ENCODE measurements around the gene ANTXR2. TPM values are rescaled to one million over a fixed set of nuclear protein-coding genes. Genes with fewer than 3 reads are reported as not detected.

Gene ANTXR2
- polyA plus RNA-seq, 1 of the 3 experiments (the other 2 are of a cell fraction), result 48.8 TPM

GRCh38 chr4:80036949-80037685 lies 35.9 kb downstream of the ANTXR2 start (continued):
- TF ChIP-seq IRF3 (IDR thresholded peaks at IDR 0.05; ENCODE audit: low read depth, low read length) (no peak), POLR2AphosphoS5 (IDR thresholded peaks at IDR 0.05; ENCODE audit: low read depth, low read length) (peak; percentile 92), FOXJ3 (CRISPR knock-in tag; IDR thresholded peaks at IDR 0.05) (no peak), EZH2phosphoT487 (IDR thresholded peaks at IDR 0.05; ENCODE audit: borderline replicate concordance, low read depth) (no peak), RFX5 (IDR thresholded peaks at IDR 0.05; ENCODE audit: low read length) (no peak), SMC3 (IDR thresholded peaks at IDR 0.05; ENCODE audit: low read depth, low read length) (no peak), MXI1 (IDR thresholded peaks at IDR 0.05; ENCODE audit: low read depth, low read length) (no peak), JUND (IDR thresholded peaks at IDR 0.05) (peak; percentile 83), FOXM1 (IDR thresholded peaks at IDR 0.05; ENCODE audit: low read depth) (peak; percentile 85), EP300 (IDR thresholded peaks at IDR 0.05; ENCODE audit: borderline replicate concordance in 1 of 2, low read depth in 1 of 2, low read length in 1 of 2) (peak; percentile 79 to 94), GATA2 (CRISPR knock-in tag; IDR thresholded peaks at IDR 0.05) (no peak), FOSL2 (IDR thresholded peaks at IDR 0.05; ENCODE audit: borderline replicate concordance, low read depth) (peak; percentile 38; the same call in 1 of the 2 replicates)

- Histone ChIP-seq H3K9me2 (no peaks in the 10 kb centered on the region), H3K79me2 (ENCODE audit: insufficient read depth) (peaks cover 68% of the 10 kb centered on the region), H3K4me3 (ENCODE audit: low read depth in 2 of 2, low read length in 1 of 2) (no peak overlapping the region; a peak in 1 of 4 replicates), H4K20me1 (ENCODE audit: insufficient read depth) (no peaks in the 10 kb centered on the region), H3F3A (replicated peaks; ENCODE audit: insufficient read depth) (peaks cover 37% of the 10 kb centered on the region), H3K27ac (ENCODE audit: low read depth in 2 of 2, low read length in 1 of 2) (peak overlapping the region; percentile 88 to 91; a peak in 3 of 4 replicates), H2AFZ (ENCODE audit: low read depth) (no peak overlapping the region), H3K27me3 (ENCODE audit: insufficient read depth) (no peaks in the 10 kb centered on the region), H3K36me3 (replicated peaks in 1 of 2; ENCODE audit: control insufficient read depth in 1 of 2, insufficient read depth in 2 of 2, low read length in 1 of 2) (peaks cover 43 to 73% of the 10 kb centered on the region in 2 experiments), H3K4me2 (peak overlapping the region; percentile 61), H3K9me3 (no peaks in the 10 kb centered on the region), H3K9ac (peak overlapping the region; percentile 33; the same call in 1 of the 2 replicates), H3K4me1 (ENCODE audit: control insufficient read depth in 1 of 2, insufficient read depth in 2 of 2, low read depth in 1 of 2, low read length in 1 of 2) (peaks cover 11 to 12% of the 10 kb centered on the region in 2 experiments; a peak in 3 of 4 replicates)
- 93% methylated on average over 7 of the region's 7 CpGs for WGBS (ENCODE audit: low lambda C conversion rate)
- CTCF ChIA-PET, result interaction anchor here (1.3 kb wide), 1 partner anchor 146 kb away, joined by 3 read pairs; no protein-coding TSS in a partner anchor
- POLR2A ChIA-PET, result no interaction called here
- no peak for DNase-seq
- TF ChIP-seq ZBTB33 (IDR thresholded peaks at IDR 0.05; ENCODE audit: borderline replicate concordance, low read depth) (no peak), SMC3 (IDR thresholded peaks at IDR 0.05; ENCODE audit: low read depth, low read length) (no peak), IRF3 (IDR thresholded peaks at IDR 0.05; ENCODE audit: low read depth, low read length) (no peak), USF2 (IDR thresholded peaks at IDR 0.05; ENCODE audit: borderline replicate concordance, low read depth, low read length) (no peak), ELF1 (IDR thresholded peaks at IDR 0.05) (no peak), JUND (IDR thresholded peaks at IDR 0.05) (no peak), MAX (IDR thresholded peaks at IDR 0.05; ENCODE audit: low read depth) (no peak), NRF1 (IDR thresholded peaks at IDR 0.05; ENCODE audit: low read depth, low read length) (no peak), POLR2AphosphoS5 (IDR thresholded peaks at IDR 0.05; ENCODE audit: low read depth, low read length) (no peak), TCF12 (IDR thresholded peaks at IDR 0.05) (no peak), EP300 (IDR thresholded peaks at IDR 0.05; ENCODE audit: borderline replicate concordance in 1 of 2, low read depth in 1 of 2, low read length in 1 of 2) (no peak), CTCF (IDR thresholded peaks at IDR 0.05) (no peak), RAD21 (IDR thresholded peaks at IDR 0.05; ENCODE audit: low read length) (no peak), EZH2phosphoT487 (IDR thresholded peaks at IDR 0.05; ENCODE audit: borderline replicate concordance, low read depth) (no peak), GABPA (IDR thresholded peaks at IDR 0.05; ENCODE audit: low read depth) (no peak), NFIC (IDR thresholded peaks at IDR 0.05; ENCODE audit: borderline replicate concordance) (no peak)
Observed at GRCh38 chr4:80036306-80036705, 36.7 kb downstream of the ANTXR2 start.
